SK-N-SH treated with all-trans-retinoic acid at 6 μM for 48 hours (cell line): Measurements from ENCODE around the gene PLA2G2F.

ENCODE experiments used
- ATAC-seq: fragments of 200-7000 bp; cut with Tn5 transposase; 3 replicates; pipeline ENCODE4 v1.9.1; 2020; ENCODE audit warnings: mild to moderate bottlenecking, moderate library complexity
- ARNTL ChIP-seq: fragments of 450-650 bp; formaldehyde crosslinking; IDR thresholded peaks from 2 replicates; pipeline ENCODE4 v1.5.0; 2020; ENCODE audit warnings: low read depth, mild to moderate bottlenecking, moderate library complexity, borderline replicate concordance
- BACH2 ChIP-seq: fragments of 250-450 bp; sonication (Bioruptor Pico); IDR thresholded peaks from 2 replicates; pipeline ENCODE4 v1.9.0; 2021; ENCODE audit warnings: mild to moderate bottlenecking, borderline replicate concordance
- CREB5 ChIP-seq: fragments of 250-450 bp; sonication (Bioruptor Pico); IDR thresholded peaks from 2 replicates; pipeline ENCODE4 v1.5.1; 2020; ENCODE audit warnings: low read depth, mild to moderate bottlenecking, moderate library complexity
- CSDC2 ChIP-seq: fragments of 250-450 bp; sonication (Bioruptor Pico); IDR thresholded peaks from 2 replicates; pipeline ENCODE4 v1.5.0; 2020; ENCODE audit warnings: mild to moderate bottlenecking, moderate library complexity
- CSRNP3 ChIP-seq: fragments of 250-450 bp; sonication (Bioruptor Pico); IDR thresholded peaks from 2 replicates; pipeline ENCODE4 v1.5.1; 2021; ENCODE audit warnings: mild to moderate bottlenecking, moderate library complexity
- ESRRG ChIP-seq: fragments of 250-450 bp; sonication (Bioruptor Pico); IDR thresholded peaks from 2 replicates; pipeline ENCODE4 v1.6.1; 2021; ENCODE audit warnings: mild to moderate bottlenecking
- GLIS3 ChIP-seq: fragments of 250-450 bp; sonication (Bioruptor Pico); IDR thresholded peaks from 2 replicates; pipeline ENCODE4 v1.5.0; 2020; ENCODE audit warnings: mild to moderate bottlenecking, moderate library complexity
- ISL1 ChIP-seq: fragments of 250-450 bp; sonication (Bioruptor Pico); IDR thresholded peaks from 2 replicates; pipeline ENCODE4 v2.1.2; 2022; ENCODE audit warnings: mild to moderate bottlenecking, moderate library complexity
- OSR1 ChIP-seq: fragments of 250-450 bp; sonication (Bioruptor Pico); IDR thresholded peaks from 2 replicates; pipeline ENCODE4 v1.8.0; 2022; ENCODE audit warnings: moderate library complexity, mild to moderate bottlenecking, inconsistent platforms
- PATZ1 ChIP-seq: fragments of 250-450 bp; sonication (Bioruptor Pico); IDR thresholded peaks from 2 replicates; pipeline ENCODE4 v1.8.0; 2020; ENCODE audit warnings: mild to moderate bottlenecking, moderate library complexity, borderline replicate concordance
- POU6F1 ChIP-seq: fragments of 250-450 bp; sonication (Bioruptor Pico); IDR thresholded peaks from 2 replicates; pipeline ENCODE4 v1.8.0; 2021; ENCODE audit warnings: low read depth, mild to moderate bottlenecking, moderate library complexity, borderline replicate concordance
- PPARA ChIP-seq: fragments of 250-450 bp; sonication (Bioruptor Pico); IDR thresholded peaks from 2 replicates; pipeline ENCODE4 v1.5.0; 2020; ENCODE audit warnings: mild to moderate bottlenecking, borderline replicate concordance
- RARB ChIP-seq: fragments of 250-450 bp; sonication (Bioruptor Pico); IDR thresholded peaks from 2 replicates; pipeline ENCODE4 v1.8.0; 2021; ENCODE audit warnings: mild to moderate bottlenecking, moderate library complexity
- SNAI2 ChIP-seq: fragments of 250-450 bp; sonication (Bioruptor Pico); IDR thresholded peaks from 2 replicates; pipeline ENCODE4 v1.5.0; 2020; ENCODE audit warnings: mild to moderate bottlenecking, moderate library complexity
- TCF4 ChIP-seq: fragments of 250-450 bp; sonication (Bioruptor Pico); IDR thresholded peaks from 2 replicates; pipeline ENCODE4 v1.8.0; 2021; ENCODE audit warnings: mild to moderate bottlenecking, moderate library complexity, borderline replicate concordance
- TOX ChIP-seq: fragments of 250-450 bp; sonication (Bioruptor Pico); IDR thresholded peaks from 2 replicates; pipeline ENCODE4 v1.8.0; 2021; ENCODE audit warnings: mild to moderate bottlenecking, moderate library complexity, borderline replicate concordance
- TSHZ2 ChIP-seq: fragments of 250-450 bp; sonication (Bioruptor Pico); IDR thresholded peaks from 2 replicates; pipeline ENCODE4 v1.5.0; 2020; ENCODE audit warnings: mild to moderate bottlenecking, moderate library complexity
- ZC3H10 ChIP-seq: fragments of 250-450 bp; sonication (Bioruptor Pico); IDR thresholded peaks from 2 replicates; pipeline ENCODE4 v1.5.1; 2021; ENCODE audit warnings: mild to moderate bottlenecking, moderate library complexity
- ZNF565 ChIP-seq: fragments of 450-650 bp; formaldehyde crosslinking; conservative IDR thresholded peaks from 2 replicates; pipeline ENCODE4 v1.5.0; 2020; ENCODE audit warnings: low read depth, mild to moderate bottlenecking, moderate library complexity
- ZNF70 ChIP-seq: fragments of 450-650 bp; formaldehyde crosslinking; IDR thresholded peaks from 2 replicates; pipeline ENCODE4 v1.5.0; 2020; ENCODE audit warnings: mild to moderate bottlenecking, moderate library complexity
- ZNF8 ChIP-seq: fragments of 450-650 bp; formaldehyde crosslinking; IDR thresholded peaks from 2 replicates; pipeline ENCODE4 v1.5.0; 2020; ENCODE audit warnings: mild to moderate bottlenecking, moderate library complexity

Gene PLA2G2F

GRCh38 chr1:20158358-20159070 lies 19.4 kb downstream of the PLA2G2F start:
- ATAC-seq, result no peak
- TF ChIP-seq CSDC2, result no peak
- TF ChIP-seq GLIS3 (CRISPR knock-in tag), result no peak
- no peak for TF ChIP-seq ESRRG (CRISPR knock-in tag)
- no peak for TF ChIP-seq ARNTL (CRISPR knock-in tag)
- TF ChIP-seq POU6F1 (CRISPR knock-in tag), result no peak
- no peak for TF ChIP-seq BACH2
- no peak for TF ChIP-seq ZNF565 (CRISPR knock-in tag)
- no peak for TF ChIP-seq TCF4
- no peak for TF ChIP-seq SNAI2 (CRISPR knock-in tag)
- TF ChIP-seq ZC3H10, result no peak
- TF ChIP-seq TSHZ2 (CRISPR knock-in tag), result no peak
- TF ChIP-seq TOX (CRISPR knock-in tag), result no peak
- TF ChIP-seq CSRNP3, result no peak
- no peak for TF ChIP-seq RARB
- TF ChIP-seq CREB5, result no peak
- no peak for TF ChIP-seq PATZ1 (CRISPR knock-in tag)
- TF ChIP-seq ZNF8 (CRISPR knock-in tag), result no peak
- no peak for TF ChIP-seq PPARA (CRISPR knock-in tag)

GRCh38 chr1:20160034-20160433 lies 20.9 kb downstream of the PLA2G2F start:
- no peak for TF ChIP-seq TCF4
- no peak for TF ChIP-seq OSR1
- TF ChIP-seq SNAI2 (CRISPR knock-in tag), result no peak
- TF ChIP-seq ISL1 (CRISPR knock-in tag), result no peak
- TF ChIP-seq ZNF70 (CRISPR knock-in tag), result no peak
- TF ChIP-seq GLIS3 (CRISPR knock-in tag), result no peak
- TF ChIP-seq PPARA (CRISPR knock-in tag), result no peak
- TF ChIP-seq CREB5, result no peak
- no peak for TF ChIP-seq TOX (CRISPR knock-in tag)
- ATAC-seq, result no peak
